ENCODE measurements around the gene FCN3. TPM values are rescaled to one million over a fixed set of nuclear protein-coding genes. Genes with fewer than 3 reads are reported as not detected.

FCN3 gene
- total and polyA plus RNA-seq, 2 donors (not counting 3 experiments of a cell fraction or from before 2014, with no cell fraction given) = 0.15 TPM; not detected in 1

DNA sequence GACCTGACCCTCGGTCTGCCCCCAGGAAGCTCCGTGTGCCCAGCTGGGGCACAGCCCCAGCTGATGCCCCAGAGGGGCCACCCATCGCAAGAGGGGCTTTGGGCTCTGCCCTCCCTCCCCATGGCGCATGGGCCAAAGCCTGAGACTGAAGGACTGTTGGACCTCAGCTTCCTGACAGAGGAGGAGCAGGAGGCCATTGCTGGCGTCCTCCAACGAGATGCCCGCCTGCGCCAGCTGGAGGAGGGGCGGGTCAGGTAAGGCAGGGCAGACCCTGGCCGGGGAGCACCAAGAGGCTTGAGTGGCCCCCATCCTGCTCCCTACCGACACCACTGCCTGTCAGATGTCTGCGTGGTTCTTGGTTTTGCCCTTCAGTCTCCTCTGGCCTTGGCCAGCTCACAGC is 29.4 kb downstream of the FCN3 start:
- intact Hi-C loops (cut with micrococcal nuclease) (no loop called here), dilution Hi-C loops (cut with MboI; ENCODE audit: extremely low pct_ligation_motif_present, low sequenced_read_pairs) (no loop called here)
- Histone ChIP-seq H4K20me1 (replicated peaks; ENCODE audit: control insufficient read depth, extremely low read depth, insufficient read depth, low read length) (no peaks in the 10 kb centered on the region), H3K79me2 (ENCODE audit: control insufficient read depth, insufficient read depth, low read length) (no peaks in the 10 kb centered on the region), H3K36me3 (ENCODE audit: control insufficient read depth in 2 of 2, extremely low read depth in 1 of 2, insufficient read depth in 2 of 2, low read length in 2 of 2) (no peaks in the 10 kb centered on the region), H3K27ac (ENCODE audit: insufficient read depth, low read depth, low read length) (no peak overlapping the region), H3K27me3 (ENCODE audit: control insufficient read depth in 2 of 2, insufficient read depth in 2 of 2, low read length in 2 of 2) (peaks cover 0 to 2% of the 10 kb centered on the region in 2 experiments), H3K4me1 (ENCODE audit: control insufficient read depth, extremely low read depth, insufficient read depth, low read length) (peaks cover 7% of the 10 kb centered on the region), H3K9me3 (replicated peaks; ENCODE audit: control insufficient read depth, insufficient read depth, low read length) (no peaks in the 10 kb centered on the region), H3K4me3 (replicated peaks in 1 of 3; ENCODE audit: insufficient read depth in 1 of 3, low read depth in 1 of 3, low read length in 3 of 3) (no peak overlapping the region), H3K4me2 (ENCODE audit: insufficient read depth, low read length) (no peak overlapping the region), H3K9ac (replicated peaks; ENCODE audit: extremely low read depth, insufficient read depth, low read length) (no peak overlapping the region), H3K9me1 (replicated peaks; ENCODE audit: control insufficient read depth, extremely low read depth, insufficient read depth, low read length) (no peaks in the 10 kb centered on the region), H2AFZ (ENCODE audit: low read depth, low read length) (no peak overlapping the region)
- FAIRE-seq (no peak), DNase-seq (ENCODE audit: low read depth, low spot score) (no peak)
- no peak for TF ChIP-seq POLR2A (IDR thresholded peaks at IDR 0.05; ENCODE audit: low read depth, low read length)
- TF ChIP-seq FOS (IDR thresholded peaks at IDR 0.05; ENCODE audit: borderline replicate concordance, insufficient read depth, low read length) = no peak
- TF ChIP-seq, protein P1, sequence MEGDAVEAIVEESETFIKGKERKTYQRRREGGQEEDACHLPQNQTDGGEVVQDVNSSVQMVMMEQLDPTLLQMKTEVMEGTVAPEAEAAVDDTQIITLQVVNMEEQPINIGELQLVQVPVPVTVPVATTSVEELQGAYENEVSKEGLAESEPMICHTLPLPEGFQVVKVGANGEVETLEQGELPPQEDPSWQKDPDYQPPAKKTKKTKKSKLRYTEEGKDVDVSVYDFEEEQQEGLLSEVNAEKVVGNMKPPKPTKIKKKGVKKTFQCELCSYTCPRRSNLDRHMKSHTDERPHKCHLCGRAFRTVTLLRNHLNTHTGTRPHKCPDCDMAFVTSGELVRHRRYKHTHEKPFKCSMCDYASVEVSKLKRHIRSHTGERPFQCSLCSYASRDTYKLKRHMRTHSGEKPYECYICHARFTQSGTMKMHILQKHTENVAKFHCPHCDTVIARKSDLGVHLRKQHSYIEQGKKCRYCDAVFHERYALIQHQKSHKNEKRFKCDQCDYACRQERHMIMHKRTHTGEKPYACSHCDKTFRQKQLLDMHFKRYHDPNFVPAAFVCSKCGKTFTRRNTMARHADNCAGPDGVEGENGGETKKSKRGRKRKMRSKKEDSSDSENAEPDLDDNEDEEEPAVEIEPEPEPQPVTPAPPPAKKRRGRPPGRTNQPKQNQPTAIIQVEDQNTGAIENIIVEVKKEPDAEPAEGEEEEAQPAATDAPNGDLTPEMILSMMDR (IDR thresholded peaks at IDR 0.05; ENCODE audit: extremely low read depth in 1 of 2, insufficient read depth in 1 of 2, low read depth in 1 of 2, low read length in 2 of 2) = no peak
- TF ChIP-seq JUN (IDR thresholded peaks at IDR 0.05; ENCODE audit: borderline replicate concordance, insufficient read depth, insufficient read length, low read depth) = no peak
- TF ChIP-seq GATA2 (IDR thresholded peaks at IDR 0.05; ENCODE audit: insufficient read depth, insufficient read length, low read depth, low read length) = no peak
- TF ChIP-seq EZH2 (IDR thresholded peaks at IDR 0.05; ENCODE audit: borderline replicate concordance, low read depth, low read length, severe bottlenecking) = no peak
- no peak for TF ChIP-seq MYC (IDR thresholded peaks at IDR 0.05; ENCODE audit: low read depth, low read length)
- TF ChIP-seq POLR2AphosphoS5 (IDR thresholded peaks at IDR 0.05; ENCODE audit: insufficient read depth, low read depth, low read length) = no peak
- TF ChIP-seq, protein P2, sequence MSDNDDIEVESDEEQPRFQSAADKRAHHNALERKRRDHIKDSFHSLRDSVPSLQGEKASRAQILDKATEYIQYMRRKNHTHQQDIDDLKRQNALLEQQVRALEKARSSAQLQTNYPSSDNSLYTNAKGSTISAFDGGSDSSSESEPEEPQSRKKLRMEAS (IDR thresholded peaks at IDR 0.05; ENCODE audit: insufficient read depth, insufficient read length) = no peak
- CTCF ChIA-PET = interaction anchor here (0.9 to 3.0 kb wide), 5 partner anchors 12 to 50 kb away, joined by 3 to 22 read pairs (median 5); no protein-coding TSS in a partner anchor
- POLR2A ChIA-PET = interaction anchor here (0.6 to 0.7 kb wide), 2 partner anchors 20 to 23 kb away, joined by 3 to 6 read pairs; no protein-coding TSS in a partner anchor
- BruUV-seq (replicated peaks) = no TSS peak
